GM12878 (cell line): ENCODE data around the gene LARP6. TPM values are rescaled to one million over a fixed set of nuclear protein-coding genes. Genes with fewer than 3 reads are reported as not detected.
A peak's percentile ranks its signal among the peaks of the same experiment; 100 is the strongest.

ENCODE experiments used
- BHLHE40 ChIP-seq, 2 experiments: fragments of 450-650 bp in 1 of 2; IDR thresholded peaks; 2 replicates each; pipeline ENCODE4 v1.6.1; 2011 to 2017; ENCODE audit warnings: low read depth in 2 of 2, borderline replicate concordance in 1 of 2, improper control_type of control experiment in 1 of 2, low read length in 1 of 2, mild to moderate bottlenecking in 1 of 2
- CEBPB ChIP-seq, 2 experiments: fragments of 150-350 bp in 1 of 2; IDR thresholded peaks; 2 replicates each; pipeline ENCODE4 v1.6.1; 2012 to 2014; ENCODE audit warnings: low read depth in 2 of 2, low read length in 2 of 2, borderline replicate concordance in 1 of 2, inconsistent platforms in 1 of 2
- KDM1A ChIP-seq: fragments of 200-600 bp; sonication (generic); IDR thresholded peaks from 2 replicates; pipeline ENCODE4 v1.6.1; 2016; ENCODE audit warnings: borderline replicate concordance
- PAX5 ChIP-seq: IDR thresholded peaks from 2 replicates; pipeline ENCODE4 v1.6.1; 2011; ENCODE audit warnings: low read depth, low read length, borderline replicate concordance
- RAD21 ChIP-seq: IDR thresholded peaks from 2 replicates; pipeline ENCODE4 v1.6.1; 2011; ENCODE audit warnings: mild to moderate bottlenecking, low read depth, low read length, moderate library complexity; ENCODE audit not compliant: insufficient read depth
- SMAD1 ChIP-seq: fragments of 450-650 bp; IDR thresholded peaks from 2 replicates; pipeline ENCODE4 v1.6.1; 2018; ENCODE audit warnings: mild to moderate bottlenecking, low read depth; ENCODE audit not compliant: partially characterized antibody
- SMARCA5 ChIP-seq: fragments of 450-650 bp; IDR thresholded peaks from 2 replicates; pipeline ENCODE4 v1.6.1; 2017; ENCODE audit warnings: mild to moderate bottlenecking
- SMC3 ChIP-seq: IDR thresholded peaks from 2 replicates; pipeline ENCODE4 v1.6.1; 2011; ENCODE audit warnings: low read length, improper control_type of control experiment, borderline replicate concordance
- SPI1 ChIP-seq: IDR thresholded peaks from 2 replicates; pipeline ENCODE4 v1.6.1; 2011; ENCODE audit warnings: low read depth, mild to moderate bottlenecking, low read length, moderate library complexity, borderline replicate concordance; ENCODE audit not compliant: insufficient read depth
- SREBF2 ChIP-seq: IDR thresholded peaks from 2 replicates; pipeline ENCODE4 v1.6.1; 2012; ENCODE audit warnings: mild to moderate bottlenecking, low read length
- STAT3 ChIP-seq: IDR thresholded peaks from 2 replicates; pipeline ENCODE4 v1.6.1; 2011; ENCODE audit warnings: low read depth, low read length, improper control_type of control experiment
- SUPT20H ChIP-seq: IDR thresholded peaks from 2 replicates; pipeline ENCODE4 v1.6.1; 2011; ENCODE audit warnings: low read depth, mild to moderate bottlenecking, low read length, moderate library complexity, borderline replicate concordance; ENCODE audit not compliant: control insufficient read depth
- TCF12 ChIP-seq: IDR thresholded peaks from 2 replicates; pipeline ENCODE4 v1.6.1; 2011; ENCODE audit warnings: low read depth, mild to moderate bottlenecking, low read length
- ZNF24 ChIP-seq: fragments of 450-650 bp; IDR thresholded peaks from 2 replicates; pipeline ENCODE4 v1.6.1; 2017; ENCODE audit warnings: antibody characterized with exemption, mild to moderate bottlenecking
- ZSCAN29 ChIP-seq: fragments of 450-650 bp; IDR thresholded peaks from 2 replicates; pipeline ENCODE4 v1.6.1; 2017; ENCODE audit warnings: mild to moderate bottlenecking, moderate library complexity
- polyA plus RNA-seq, 11 experiments: library from polyadenylated mRNA; depleted of rRNA in 4 of 11; unstranded in 6 of 11; stranded (reverse) in 5 of 11; fragments of >200 nt; fragmentation: Nextera tagmentation in 4 of 11; fragmentation: Illumina TruSeq in 1 of 11; extraction: Ambion mirVana in 4 of 11; extraction: Trizol in 1 of 11; gene quantifications; 1 replicate in 1 of 11; 2 replicates in 10 of 11; pipeline versions ENCODE4 v1.2.1 to v1.2.3, GENCODE V29; 2011 to 2016; ENCODE audit warnings: inconsistent platforms in 2 of 11, missing spikeins in 2 of 11, low read depth in 1 of 11
- total RNA-seq, 4 experiments: library from RNA; depleted of rRNA in 3 of 4; stranded (reverse); fragments of >200 nt in 3 of 4; fragmentation: Illumina TruSeq in 1 of 4; extraction: Trizol in 1 of 4; gene quantifications; 2 replicates each; pipeline versions ENCODE4 v1.2.1 to v1.2.3, GENCODE V29; 2013 to 2021
- TF ChIP-seq, protein P1 (sequence below): fragments of 450-650 bp; IDR thresholded peaks from 2 replicates; pipeline ENCODE4 v1.6.1; 2018; ENCODE audit warnings: mild to moderate bottlenecking, low read depth, moderate library complexity; ENCODE audit not compliant: partially characterized antibody
- TF ChIP-seq, protein P2 (sequence below), 3 experiments: IDR thresholded peaks in 2 of 3; conservative IDR thresholded peaks in 1 of 3; 2 replicates each; pipeline ENCODE4 v1.5.1; 2011; ENCODE audit warnings: low read depth in 3 of 3, low read length in 3 of 3, mild to moderate bottlenecking in 3 of 3, control low read depth in 2 of 3, moderate library complexity in 2 of 3, inconsistent platforms in 1 of 3, mixed read lengths in 1 of 3; ENCODE audit not compliant: control insufficient read depth in 2 of 3, insufficient read depth in 1 of 3; ENCODE audit errors: extremely low read depth in 1 of 3
- TF ChIP-seq, protein P3 (sequence below): fragments of 450-650 bp; IDR thresholded peaks from 2 replicates; pipeline ENCODE4 v1.6.1; 2016; ENCODE audit warnings: mild to moderate bottlenecking
- TF ChIP-seq, protein P4 (sequence below): IDR thresholded peaks from 2 replicates; pipeline ENCODE4 v1.6.1; 2012; ENCODE audit warnings: mild to moderate bottlenecking, low read depth, low read length

Gene LARP6
- total and polyA plus RNA-seq, 10 of the 15 experiments (the other 5 are each of a cell fraction or from before 2014, with no cell fraction given): 0.74 to 14.6 (median 3.9) TPM

DNA sequence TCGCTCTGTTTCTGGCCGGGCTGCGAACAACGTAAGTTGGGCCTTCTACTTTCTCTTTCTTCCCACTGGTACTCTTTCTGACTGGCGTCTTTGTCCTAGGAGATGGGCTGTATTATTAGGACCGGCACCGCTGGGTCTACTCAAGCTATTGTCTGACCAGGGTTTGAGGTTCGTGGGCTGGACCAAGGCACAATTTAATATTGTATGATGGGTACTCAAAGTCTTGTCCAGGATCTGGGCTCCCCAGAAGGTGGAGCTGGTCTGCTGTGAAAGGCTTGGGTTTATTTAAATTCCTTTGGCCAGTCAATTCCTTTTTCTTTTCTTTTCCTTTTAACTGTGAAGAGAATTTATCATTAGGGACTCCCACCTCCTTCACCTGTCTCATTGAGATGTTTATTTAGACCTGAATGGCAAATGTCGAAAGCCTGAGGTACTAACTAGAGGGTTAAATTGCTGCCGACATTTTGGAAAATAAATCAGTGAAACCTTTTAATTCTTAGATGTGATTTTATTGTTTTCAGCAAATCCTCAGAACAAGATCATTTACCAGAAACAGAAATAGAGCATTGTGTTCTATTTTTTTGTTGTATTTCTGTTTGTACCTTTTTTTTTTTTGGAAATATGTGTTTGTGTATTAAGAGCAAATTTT, 39.1 kb upstream of the LARP6 start (continued):
- TF ChIP-seq, protein P1, sequence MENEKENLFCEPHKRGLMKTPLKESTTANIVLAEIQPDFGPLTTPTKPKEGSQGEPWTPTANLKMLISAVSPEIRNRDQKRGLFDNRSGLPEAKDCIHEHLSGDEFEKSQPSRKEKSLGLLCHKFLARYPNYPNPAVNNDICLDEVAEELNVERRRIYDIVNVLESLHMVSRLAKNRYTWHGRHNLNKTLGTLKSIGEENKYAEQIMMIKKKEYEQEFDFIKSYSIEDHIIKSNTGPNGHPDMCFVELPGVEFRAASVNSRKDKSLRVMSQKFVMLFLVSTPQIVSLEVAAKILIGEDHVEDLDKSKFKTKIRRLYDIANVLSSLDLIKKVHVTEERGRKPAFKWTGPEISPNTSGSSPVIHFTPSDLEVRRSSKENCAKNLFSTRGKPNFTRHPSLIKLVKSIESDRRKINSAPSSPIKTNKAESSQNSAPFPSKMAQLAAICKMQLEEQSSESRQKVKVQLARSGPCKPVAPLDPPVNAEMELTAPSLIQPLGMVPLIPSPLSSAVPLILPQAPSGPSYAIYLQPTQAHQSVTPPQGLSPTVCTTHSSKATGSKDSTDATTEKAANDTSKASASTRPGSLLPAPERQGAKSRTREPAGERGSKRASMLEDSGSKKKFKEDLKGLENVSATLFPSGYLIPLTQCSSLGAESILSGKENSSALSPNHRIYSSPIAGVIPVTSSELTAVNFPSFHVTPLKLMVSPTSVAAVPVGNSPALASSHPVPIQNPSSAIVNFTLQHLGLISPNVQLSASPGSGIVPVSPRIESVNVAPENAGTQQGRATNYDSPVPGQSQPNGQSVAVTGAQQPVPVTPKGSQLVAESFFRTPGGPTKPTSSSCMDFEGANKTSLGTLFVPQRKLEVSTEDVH: no peak
- TF ChIP-seq, protein P2, sequence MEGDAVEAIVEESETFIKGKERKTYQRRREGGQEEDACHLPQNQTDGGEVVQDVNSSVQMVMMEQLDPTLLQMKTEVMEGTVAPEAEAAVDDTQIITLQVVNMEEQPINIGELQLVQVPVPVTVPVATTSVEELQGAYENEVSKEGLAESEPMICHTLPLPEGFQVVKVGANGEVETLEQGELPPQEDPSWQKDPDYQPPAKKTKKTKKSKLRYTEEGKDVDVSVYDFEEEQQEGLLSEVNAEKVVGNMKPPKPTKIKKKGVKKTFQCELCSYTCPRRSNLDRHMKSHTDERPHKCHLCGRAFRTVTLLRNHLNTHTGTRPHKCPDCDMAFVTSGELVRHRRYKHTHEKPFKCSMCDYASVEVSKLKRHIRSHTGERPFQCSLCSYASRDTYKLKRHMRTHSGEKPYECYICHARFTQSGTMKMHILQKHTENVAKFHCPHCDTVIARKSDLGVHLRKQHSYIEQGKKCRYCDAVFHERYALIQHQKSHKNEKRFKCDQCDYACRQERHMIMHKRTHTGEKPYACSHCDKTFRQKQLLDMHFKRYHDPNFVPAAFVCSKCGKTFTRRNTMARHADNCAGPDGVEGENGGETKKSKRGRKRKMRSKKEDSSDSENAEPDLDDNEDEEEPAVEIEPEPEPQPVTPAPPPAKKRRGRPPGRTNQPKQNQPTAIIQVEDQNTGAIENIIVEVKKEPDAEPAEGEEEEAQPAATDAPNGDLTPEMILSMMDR (IDR thresholded peaks at IDR 0.05 in 2 of 3, conservative IDR thresholded peaks at IDR 0.05 in 1 of 3; ENCODE audit: control insufficient read depth in 2 of 3, extremely low read depth in 1 of 3, insufficient read depth in 1 of 3, low read depth in 3 of 3, low read length in 3 of 3): peak; percentile 27 to 35 (median 35); a peak in 4 of 6 replicates
- no peak for TF ChIP-seq PAX5
- no peak for TF ChIP-seq SMARCA5
- TF ChIP-seq SMAD1: no peak
- TF ChIP-seq, protein P3, sequence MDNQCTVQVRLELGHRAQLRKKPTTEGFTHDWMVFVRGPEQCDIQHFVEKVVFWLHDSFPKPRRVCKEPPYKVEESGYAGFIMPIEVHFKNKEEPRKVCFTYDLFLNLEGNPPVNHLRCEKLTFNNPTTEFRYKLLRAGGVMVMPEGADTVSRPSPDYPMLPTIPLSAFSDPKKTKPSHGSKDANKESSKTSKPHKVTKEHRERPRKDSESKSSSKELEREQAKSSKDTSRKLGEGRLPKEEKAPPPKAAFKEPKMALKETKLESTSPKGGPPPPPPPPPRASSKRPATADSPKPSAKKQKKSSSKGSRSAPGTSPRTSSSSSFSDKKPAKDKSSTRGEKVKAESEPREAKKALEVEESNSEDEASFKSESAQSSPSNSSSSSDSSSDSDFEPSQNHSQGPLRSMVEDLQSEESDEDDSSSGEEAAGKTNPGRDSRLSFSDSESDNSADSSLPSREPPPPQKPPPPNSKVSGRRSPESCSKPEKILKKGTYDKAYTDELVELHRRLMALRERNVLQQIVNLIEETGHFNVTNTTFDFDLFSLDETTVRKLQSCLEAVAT: no peak
- no peak for TF ChIP-seq BHLHE40 (IDR thresholded peaks at IDR 0.05; ENCODE audit: borderline replicate concordance in 1 of 2, low read depth in 2 of 2, low read length in 1 of 2)
- TF ChIP-seq SMC3: peak; percentile 16; the same call in 1 of the 2 replicates
- no peak for TF ChIP-seq CEBPB (IDR thresholded peaks at IDR 0.05; ENCODE audit: borderline replicate concordance in 1 of 2, low read depth in 2 of 2, low read length in 2 of 2)
- peak; percentile 79; the same call in 1 of the 2 replicates for TF ChIP-seq KDM1A
- TF ChIP-seq SREBF2: no peak
- no peak for TF ChIP-seq STAT3
- TF ChIP-seq SPI1: no peak
- TF ChIP-seq TCF12: no peak
- TF ChIP-seq RAD21: peak; percentile 73
- TF ChIP-seq ZSCAN29: no peak
- no peak for TF ChIP-seq ZNF24
- no peak for TF ChIP-seq SUPT20H
- TF ChIP-seq, protein P4, sequence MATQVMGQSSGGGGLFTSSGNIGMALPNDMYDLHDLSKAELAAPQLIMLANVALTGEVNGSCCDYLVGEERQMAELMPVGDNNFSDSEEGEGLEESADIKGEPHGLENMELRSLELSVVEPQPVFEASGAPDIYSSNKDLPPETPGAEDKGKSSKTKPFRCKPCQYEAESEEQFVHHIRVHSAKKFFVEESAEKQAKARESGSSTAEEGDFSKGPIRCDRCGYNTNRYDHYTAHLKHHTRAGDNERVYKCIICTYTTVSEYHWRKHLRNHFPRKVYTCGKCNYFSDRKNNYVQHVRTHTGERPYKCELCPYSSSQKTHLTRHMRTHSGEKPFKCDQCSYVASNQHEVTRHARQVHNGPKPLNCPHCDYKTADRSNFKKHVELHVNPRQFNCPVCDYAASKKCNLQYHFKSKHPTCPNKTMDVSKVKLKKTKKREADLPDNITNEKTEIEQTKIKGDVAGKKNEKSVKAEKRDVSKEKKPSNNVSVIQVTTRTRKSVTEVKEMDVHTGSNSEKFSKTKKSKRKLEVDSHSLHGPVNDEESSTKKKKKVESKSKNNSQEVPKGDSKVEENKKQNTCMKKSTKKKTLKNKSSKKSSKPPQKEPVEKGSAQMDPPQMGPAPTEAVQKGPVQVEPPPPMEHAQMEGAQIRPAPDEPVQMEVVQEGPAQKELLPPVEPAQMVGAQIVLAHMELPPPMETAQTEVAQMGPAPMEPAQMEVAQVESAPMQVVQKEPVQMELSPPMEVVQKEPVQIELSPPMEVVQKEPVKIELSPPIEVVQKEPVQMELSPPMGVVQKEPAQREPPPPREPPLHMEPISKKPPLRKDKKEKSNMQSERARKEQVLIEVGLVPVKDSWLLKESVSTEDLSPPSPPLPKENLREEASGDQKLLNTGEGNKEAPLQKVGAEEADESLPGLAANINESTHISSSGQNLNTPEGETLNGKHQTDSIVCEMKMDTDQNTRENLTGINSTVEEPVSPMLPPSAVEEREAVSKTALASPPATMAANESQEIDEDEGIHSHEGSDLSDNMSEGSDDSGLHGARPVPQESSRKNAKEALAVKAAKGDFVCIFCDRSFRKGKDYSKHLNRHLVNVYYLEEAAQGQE: no peak
